ENCODE measurements around the gene KRTAP22-1. TPM values are rescaled to one million over a fixed set of nuclear protein-coding genes. Genes with fewer than 3 reads are reported as not detected.

The KRTAP22-1 gene
- not detected for polyA plus RNA-seq (ENCODE audit: low read depth in 6 of 6)

DNA sequence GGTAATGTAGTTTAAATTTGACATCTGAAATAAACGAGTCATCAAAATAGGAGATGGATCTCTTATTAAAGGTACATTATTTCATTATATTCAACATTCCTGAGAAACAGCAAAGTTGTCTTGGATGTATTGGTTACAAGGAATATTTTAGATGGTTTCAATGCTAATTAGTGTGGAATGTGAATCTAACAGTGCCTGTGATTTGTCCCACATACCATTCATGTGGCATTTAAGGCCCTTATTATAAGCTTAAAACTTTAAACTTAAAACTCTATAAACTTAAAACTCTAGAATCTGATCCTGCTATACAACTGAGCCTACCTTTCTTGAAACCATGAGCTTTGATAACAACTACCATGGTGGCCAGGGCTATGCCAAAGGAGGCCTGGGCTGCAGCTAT, at the start of gene KRTAP22-1:
TSS of gene KRTAP22-1 (plus strand) at position 301 of the 400 bp plus-strand sequence.
- Mint-ChIP-seq H3K4me1 (no peaks in the 10 kb centered on the region), H3K27me3 (no peaks in the 10 kb centered on the region), H3K4me3 (no peak within 1 kb of the TSS), H3K27ac (no peak within 1 kb of the TSS), H3K9me3 (peaks cover 0 to 17% (median 5%) of the 10 kb centered on the region in 7 donors), H3K36me3 (no peaks in the 10 kb centered on the region)
- DNase-seq (no peak), ATAC-seq (ENCODE audit: low read depth in 2 of 2) (no peak)

DNA sequence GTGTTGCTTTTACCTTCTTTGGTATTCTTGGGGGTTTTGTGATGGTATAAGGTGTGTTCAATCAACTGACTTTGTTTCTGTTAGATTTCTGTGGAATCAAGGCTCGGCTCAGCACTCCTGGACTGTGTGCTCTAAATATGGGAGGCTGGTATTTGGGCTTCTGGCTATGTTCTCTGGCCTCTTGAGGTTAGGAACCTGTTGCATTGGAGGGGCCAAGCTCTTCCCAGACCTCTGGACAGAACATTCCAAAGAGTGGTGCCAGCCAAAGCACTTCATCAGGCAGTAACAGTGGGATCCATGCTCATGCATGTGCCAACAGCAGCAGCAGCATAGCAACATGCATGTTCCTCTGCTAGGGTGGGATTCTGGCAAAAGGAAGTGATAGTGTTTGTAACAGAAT, 48.1 kb upstream of the KRTAP22-1 start:
- H3K4me3 Mint-ChIP-seq, result no peak overlapping the region
- H3K9me3 Mint-ChIP-seq, result peaks cover 0 to 19% (median 12%) of the 10 kb centered on the region in 7 donors
- H3K4me1 Mint-ChIP-seq, result no peaks in the 10 kb centered on the region
- no peaks in the 10 kb centered on the region for H3K36me3 Mint-ChIP-seq
- no peak for ATAC-seq (ENCODE audit: low read depth in 2 of 2)
- H3K27me3 Mint-ChIP-seq, result no peaks in the 10 kb centered on the region
- H3K27ac Mint-ChIP-seq, result no peak overlapping the region
- DNase-seq, result no peak

DNA sequence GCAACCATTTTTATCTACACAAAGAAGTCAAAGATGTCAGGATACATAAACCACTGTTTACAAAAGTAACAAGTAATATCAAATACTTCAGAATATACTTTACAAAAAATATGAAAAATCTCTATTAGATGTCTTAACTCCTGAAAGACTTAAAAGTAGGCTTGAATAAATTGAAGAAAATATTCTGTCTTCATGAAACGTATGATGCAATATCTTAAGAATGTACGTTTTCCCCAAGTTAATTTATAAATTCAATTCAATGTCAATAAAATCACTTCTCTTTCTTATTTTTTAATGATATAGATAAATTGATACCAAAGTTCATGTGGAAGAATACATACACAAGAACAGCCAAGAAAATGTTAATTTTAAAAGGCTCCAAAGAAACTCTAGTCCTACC, 45.8 kb upstream of the KRTAP22-1 start:
- ATAC-seq (ENCODE audit: low read depth in 2 of 2) (no peak), DNase-seq (no peak)
- Mint-ChIP-seq H3K27ac (no peak overlapping the region), H3K9me3 (peaks cover 0 to 22% (median 12%) of the 10 kb centered on the region in 7 donors), H3K36me3 (no peaks in the 10 kb centered on the region), H3K27me3 (no peaks in the 10 kb centered on the region), H3K4me1 (no peaks in the 10 kb centered on the region), H3K4me3 (no peak overlapping the region)

DNA sequence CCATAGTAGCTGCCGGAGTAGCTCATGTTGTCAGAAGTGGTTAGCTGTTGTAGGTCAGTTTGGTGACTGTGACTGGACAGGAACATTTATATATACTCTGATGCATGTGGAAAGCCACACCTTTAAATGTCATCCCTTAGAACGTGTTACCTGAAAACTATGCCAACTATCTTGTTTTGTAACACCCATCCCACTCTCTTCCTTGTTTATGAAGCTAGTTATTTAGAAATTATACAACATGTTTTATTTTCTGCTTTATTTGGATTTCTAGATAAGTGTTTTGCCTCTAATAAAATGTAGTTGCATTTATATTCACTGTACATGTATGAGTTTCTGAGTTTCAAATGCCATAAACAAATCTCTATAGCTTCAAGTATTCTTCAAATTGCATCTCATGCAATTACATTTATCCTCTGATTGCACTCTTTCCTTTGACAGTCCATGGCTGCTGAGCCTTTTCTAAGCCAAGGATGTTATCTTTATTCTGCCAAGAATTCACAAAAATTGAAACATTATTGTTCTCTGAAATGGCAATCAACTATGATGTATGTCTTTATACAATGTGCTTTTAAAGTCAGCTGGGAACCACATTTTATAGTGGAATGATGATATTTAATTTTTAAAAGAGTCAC, 39.5 kb upstream of the KRTAP22-1 start, which contains the start of gene KRTAP19-7:
TSS of gene KRTAP19-7 (minus strand) at position 51 of the 632 bp plus-strand sequence. CDS start at position 26, 25 bp downstream.
- ATAC-seq (ENCODE audit: low read depth in 2 of 2), result no peak
- peaks cover 0 to 19% (median 0%) of the 10 kb centered on the region in 7 donors for H3K9me3 Mint-ChIP-seq

DNA sequence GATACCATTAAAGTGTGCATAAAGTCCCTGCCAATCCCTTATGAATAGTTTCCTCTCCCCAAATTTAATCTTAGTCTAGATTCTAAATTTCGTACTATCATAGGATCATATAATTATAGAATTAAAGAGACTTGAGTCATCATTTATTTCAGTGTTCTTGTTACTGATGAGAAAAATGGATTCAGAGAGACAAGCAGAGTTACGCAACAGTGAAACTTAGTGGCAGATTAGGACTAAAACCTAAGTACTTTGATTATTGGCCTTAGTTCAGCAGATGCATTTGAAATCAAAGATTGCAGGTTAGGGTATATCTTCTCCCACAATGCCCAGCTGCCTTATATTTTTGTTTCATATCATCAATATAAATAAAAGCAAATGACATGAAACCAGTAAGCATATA, 38.9 kb upstream of the KRTAP22-1 start:
- no peak for DNase-seq
- no peaks in the 10 kb centered on the region for H3K27me3 Mint-ChIP-seq
- ATAC-seq (ENCODE audit: low read depth in 2 of 2), result no peak
- no peak overlapping the region for H3K27ac Mint-ChIP-seq
- H3K9me3 Mint-ChIP-seq, result peaks cover 0 to 19% (median 0%) of the 10 kb centered on the region in 7 donors
- H3K4me3 Mint-ChIP-seq, result no peak overlapping the region
- H3K36me3 Mint-ChIP-seq, result no peaks in the 10 kb centered on the region
- no peaks in the 10 kb centered on the region for H3K4me1 Mint-ChIP-seq

More for the DNA sequence above, 39.5 kb upstream of the KRTAP22-1 start, which contains the start of gene KRTAP19-7:
- Mint-ChIP-seq H3K4me3 (no peak within 1 kb of the TSS), H3K4me1 (no peaks in the 10 kb centered on the region), H3K27me3 (no peaks in the 10 kb centered on the region), H3K36me3 (no peaks in the 10 kb centered on the region), H3K27ac (no peak within 1 kb of the TSS)
- DNase-seq, result no peak

DNA sequence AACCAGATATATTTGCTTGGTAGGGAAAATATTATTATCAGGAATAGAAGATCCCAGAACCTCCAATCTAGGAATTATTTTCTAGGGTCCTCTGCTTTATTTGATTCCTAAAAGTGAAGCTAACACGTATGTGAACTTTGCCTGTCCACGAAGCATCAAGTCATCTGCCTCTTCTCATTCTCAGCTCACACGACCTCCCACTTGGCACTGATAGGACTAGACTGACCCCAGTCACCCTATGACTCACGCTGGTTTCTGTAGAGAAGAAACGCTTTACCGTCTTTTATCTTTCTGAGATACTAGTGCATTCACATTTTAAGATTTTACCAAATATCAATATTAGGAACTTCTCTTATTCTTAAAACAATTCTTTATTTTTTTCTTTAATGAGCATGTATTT, 37.8 kb upstream of the KRTAP22-1 start:
- H3K9me3 Mint-ChIP-seq, result peaks cover 0 to 19% (median 0%) of the 10 kb centered on the region in 7 donors
- ATAC-seq (ENCODE audit: low read depth in 2 of 2) (no peak), DNase-seq (no peak)
- H3K4me3 Mint-ChIP-seq, result no peak overlapping the region
- H3K27ac Mint-ChIP-seq, result no peak overlapping the region
- H3K36me3 Mint-ChIP-seq, result no peaks in the 10 kb centered on the region
- no peaks in the 10 kb centered on the region for H3K27me3 Mint-ChIP-seq
- H3K4me1 Mint-ChIP-seq, result no peaks in the 10 kb centered on the region

DNA sequence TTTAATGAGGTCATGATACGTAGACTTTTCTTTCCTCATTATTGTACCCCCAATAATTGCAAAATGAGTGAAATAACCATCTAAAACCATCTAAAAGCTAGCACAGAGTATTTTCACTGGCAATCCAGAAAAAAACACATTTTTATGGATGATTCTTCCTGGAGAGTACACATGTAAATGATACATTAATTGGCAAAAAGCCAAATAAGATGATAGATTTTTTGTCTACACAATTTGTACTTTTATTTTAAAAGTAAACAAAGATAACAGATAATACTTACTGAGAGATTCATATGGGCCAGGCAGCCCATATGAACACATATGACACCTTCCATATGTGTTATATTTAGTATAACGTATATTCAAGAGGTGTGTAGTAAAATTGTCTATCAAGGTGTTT, 37.3 kb upstream of the KRTAP22-1 start:
- H3K9me3 Mint-ChIP-seq, result peaks cover 0 to 19% (median 0%) of the 10 kb centered on the region in 7 donors
- H3K4me3 Mint-ChIP-seq, result no peak overlapping the region
- H3K4me1 Mint-ChIP-seq, result no peaks in the 10 kb centered on the region
- H3K27me3 Mint-ChIP-seq, result no peaks in the 10 kb centered on the region
- ATAC-seq (ENCODE audit: low read depth in 2 of 2) (no peak), DNase-seq (no peak)
- no peak overlapping the region for H3K27ac Mint-ChIP-seq
- no peaks in the 10 kb centered on the region for H3K36me3 Mint-ChIP-seq

DNA sequence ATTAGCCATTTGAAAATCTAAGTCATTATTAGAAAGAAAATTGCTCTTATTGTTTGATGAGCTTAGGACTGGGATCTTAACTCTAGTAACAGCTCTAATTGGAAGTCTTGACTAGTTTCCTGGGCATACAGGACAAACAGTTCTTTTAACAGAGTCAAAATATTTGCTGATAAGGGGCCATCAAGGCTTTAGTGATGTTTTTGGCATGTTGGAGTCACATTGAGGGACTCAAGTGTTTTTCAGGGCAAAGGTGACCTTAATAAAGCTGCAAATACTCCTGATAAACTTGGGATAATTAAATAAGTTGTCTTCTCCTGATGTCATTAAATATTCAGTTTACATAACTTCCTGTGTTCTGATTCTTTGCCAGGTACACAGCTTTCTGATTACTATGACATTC, 33.3 kb upstream of the KRTAP22-1 start:
- H3K27me3 Mint-ChIP-seq, result no peaks in the 10 kb centered on the region

DNA sequence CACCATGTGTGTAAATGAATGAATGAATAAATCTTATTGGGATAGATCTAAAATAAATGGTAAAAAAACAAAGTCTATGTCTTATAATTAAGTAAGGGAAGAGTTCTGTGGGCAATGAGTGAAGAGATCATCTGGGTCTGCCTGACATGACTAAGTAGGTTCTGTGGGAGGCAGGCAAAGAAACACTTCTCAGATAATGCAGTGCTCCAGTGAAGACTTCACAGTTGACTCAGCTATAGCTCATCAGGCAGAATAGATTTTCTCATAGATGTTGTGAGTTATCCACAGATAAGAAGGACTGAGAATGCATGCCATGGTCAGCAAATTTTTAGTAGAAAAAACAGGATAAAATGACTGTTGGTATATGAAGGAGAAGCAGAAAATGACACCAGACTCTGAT, 23.1 kb upstream of the KRTAP22-1 start:
- Mint-ChIP-seq H3K27ac (no peak overlapping the region), H3K4me1 (no peaks in the 10 kb centered on the region), H3K36me3 (no peaks in the 10 kb centered on the region), H3K27me3 (no peaks in the 10 kb centered on the region), H3K4me3 (no peak overlapping the region), H3K9me3 (peaks cover 0 to 9% (median 0%) of the 10 kb centered on the region in 7 donors)
- DNase-seq, result no peak
- no peak for ATAC-seq (ENCODE audit: low read depth in 2 of 2)

More for the DNA sequence above, 33.3 kb upstream of the KRTAP22-1 start:
- ATAC-seq (ENCODE audit: low read depth in 2 of 2), result no peak
- DNase-seq, result no peak
- Mint-ChIP-seq H3K36me3 (no peaks in the 10 kb centered on the region), H3K4me1 (no peaks in the 10 kb centered on the region), H3K27ac (no peak overlapping the region), H3K4me3 (no peak overlapping the region), H3K9me3 (peaks cover 0 to 13% (median 3%) of the 10 kb centered on the region in 7 donors)

DNA sequence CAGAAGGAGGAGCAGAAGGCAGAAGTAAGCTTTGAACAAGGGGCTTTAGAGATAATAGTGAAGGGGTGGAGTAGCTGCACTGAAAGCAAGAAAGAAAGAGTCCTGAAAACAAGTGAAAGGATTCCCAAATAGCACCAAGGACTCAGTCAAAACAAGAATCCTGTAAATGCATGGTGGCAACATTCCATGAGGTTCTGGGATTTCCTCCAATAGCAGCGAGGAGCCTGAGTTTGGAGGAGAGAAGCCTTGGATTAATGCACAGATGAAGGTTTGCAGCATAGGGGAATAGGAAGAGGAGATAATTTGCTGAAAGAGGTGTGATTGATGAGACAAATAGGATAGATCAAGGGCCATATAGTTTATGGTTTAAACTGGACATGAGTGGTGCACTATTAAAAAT, 21.5 kb upstream of the KRTAP22-1 start:
- Mint-ChIP-seq H3K4me1 (no peaks in the 10 kb centered on the region), H3K9me3 (peaks cover 0 to 5% (median 0%) of the 10 kb centered on the region in 7 donors), H3K27me3 (no peaks in the 10 kb centered on the region), H3K27ac (no peak overlapping the region), H3K4me3 (no peak overlapping the region), H3K36me3 (no peaks in the 10 kb centered on the region)
- ATAC-seq (ENCODE audit: low read depth in 2 of 2) (no peak), DNase-seq (no peak)

DNA sequence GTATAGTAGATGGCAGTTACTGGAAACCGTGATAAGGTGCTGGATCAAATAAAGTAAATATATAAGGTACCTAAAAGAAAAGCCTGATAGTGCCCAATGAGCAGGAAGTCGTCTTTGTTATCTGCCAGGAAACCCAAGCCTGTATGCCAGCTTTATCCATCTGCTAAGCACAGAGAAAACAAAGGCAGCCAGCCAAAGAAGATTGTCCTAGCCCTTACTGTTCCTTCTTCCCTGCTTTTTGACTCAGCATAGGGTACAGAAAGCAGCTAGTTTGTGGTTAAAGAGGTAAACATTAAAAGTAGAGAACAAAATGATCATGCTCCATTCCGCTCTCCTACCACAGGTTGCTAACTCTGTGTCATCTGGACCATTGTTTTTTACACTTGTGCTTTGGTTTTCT, 20.8 kb upstream of the KRTAP22-1 start:
- H3K4me1 Mint-ChIP-seq, result no peaks in the 10 kb centered on the region
- peaks cover 0 to 6% (median 3%) of the 10 kb centered on the region in 7 donors for H3K9me3 Mint-ChIP-seq
- H3K36me3 Mint-ChIP-seq, result no peaks in the 10 kb centered on the region
- no peak overlapping the region for H3K27ac Mint-ChIP-seq
- DNase-seq (no peak), ATAC-seq (ENCODE audit: low read depth in 2 of 2) (no peak)
- H3K27me3 Mint-ChIP-seq, result no peaks in the 10 kb centered on the region
- H3K4me3 Mint-ChIP-seq, result no peak overlapping the region

DNA sequence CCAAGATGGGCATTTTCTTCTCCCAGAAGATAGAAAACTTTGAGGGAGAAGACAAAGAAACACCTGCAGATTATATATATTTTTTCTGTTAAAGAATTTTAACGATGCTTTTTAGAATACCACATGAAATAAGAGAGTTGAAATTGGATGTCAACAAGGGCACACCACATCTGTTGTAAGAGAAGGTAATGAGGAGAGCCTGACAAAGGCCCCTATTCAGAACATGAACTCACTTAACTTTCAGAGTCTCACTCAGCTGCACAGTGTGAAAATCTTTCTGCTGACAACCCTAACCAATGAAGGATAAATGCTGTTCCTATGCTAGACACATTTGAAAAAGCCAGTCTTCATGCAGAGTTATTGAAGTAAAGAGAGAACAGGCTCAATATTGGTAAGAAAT, 18.0 kb upstream of the KRTAP22-1 start:
- Mint-ChIP-seq H3K4me1 (no peaks in the 10 kb centered on the region), H3K4me3 (no peak overlapping the region), H3K27me3 (no peaks in the 10 kb centered on the region), H3K36me3 (no peaks in the 10 kb centered on the region), H3K27ac (no peak overlapping the region), H3K9me3 (peaks cover 0 to 8% (median 2%) of the 10 kb centered on the region in 7 donors)
- DNase-seq, result no peak
- ATAC-seq (ENCODE audit: low read depth in 2 of 2), result no peak

DNA sequence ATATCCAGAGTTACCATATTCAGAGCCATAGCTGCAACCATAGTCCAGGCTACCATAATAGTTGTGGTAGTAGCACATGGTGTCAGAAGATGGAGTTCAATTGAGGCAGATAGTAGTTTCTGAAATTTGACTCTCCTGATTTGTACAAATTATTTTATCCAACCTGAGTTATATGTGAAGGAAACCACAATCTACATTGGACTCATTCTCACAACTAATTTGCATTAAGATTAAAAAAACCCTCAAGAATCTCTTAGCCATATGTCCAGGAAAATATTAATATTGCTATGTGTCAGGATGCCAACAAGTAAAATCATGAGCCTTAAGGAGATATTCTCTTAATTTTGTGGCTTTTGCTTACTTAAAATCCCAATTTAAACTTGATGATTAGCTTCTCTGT, 10.6 kb upstream of the KRTAP22-1 start, which contains the start of gene KRTAP22-2:
TSS of gene KRTAP22-2 (minus strand) at position 101 of the 400 bp plus-strand sequence.
- no peaks in the 10 kb centered on the region for H3K4me1 Mint-ChIP-seq
- no peaks in the 10 kb centered on the region for H3K36me3 Mint-ChIP-seq
- DNase-seq (no peak), ATAC-seq (ENCODE audit: low read depth in 2 of 2) (no peak)
- H3K27ac Mint-ChIP-seq, result no peak within 1 kb of the TSS
- H3K9me3 Mint-ChIP-seq, result peaks cover 0 to 6% (median 1%) of the 10 kb centered on the region in 7 donors
- H3K4me3 Mint-ChIP-seq, result no peak within 1 kb of the TSS
- no peaks in the 10 kb centered on the region for H3K27me3 Mint-ChIP-seq

DNA sequence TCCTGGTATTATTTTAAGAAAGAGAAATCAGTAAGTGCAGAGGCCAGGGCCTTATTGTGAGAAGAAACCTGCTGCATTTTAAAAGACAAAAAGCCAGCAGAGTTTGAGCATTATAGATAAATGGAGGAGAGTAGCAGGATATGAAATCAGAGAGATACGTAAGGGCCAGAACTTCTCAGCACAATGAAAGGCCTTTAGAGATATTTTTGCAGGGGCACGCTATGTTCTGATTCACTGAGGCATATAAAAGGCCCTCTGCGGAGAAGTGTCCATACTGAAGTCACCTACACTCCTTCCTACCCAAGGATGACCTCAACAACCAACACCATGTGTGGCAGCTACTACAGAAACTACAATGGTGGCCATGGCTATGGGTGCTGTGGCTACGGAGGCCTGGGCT, 8.7 kb upstream of the KRTAP22-1 start, which contains the start of gene KRTAP6-3:
TSS of gene KRTAP6-3 (plus strand) at position 301 of the 400 bp plus-strand sequence. CDS start at position 307, 6 bp downstream.
- H3K36me3 Mint-ChIP-seq, result no peaks in the 10 kb centered on the region
- H3K9me3 Mint-ChIP-seq, result peaks cover 0 to 7% (median 1%) of the 10 kb centered on the region in 7 donors
- ATAC-seq (ENCODE audit: low read depth in 2 of 2) (no peak), DNase-seq (no peak)
- no peaks in the 10 kb centered on the region for H3K4me1 Mint-ChIP-seq
- H3K4me3 Mint-ChIP-seq, result no peak within 1 kb of the TSS
- H3K27me3 Mint-ChIP-seq, result no peaks in the 10 kb centered on the region
- H3K27ac Mint-ChIP-seq, result peak within 1 kb of the TSS in 1 of 6 donors; percentile 28
